PC-9 (cell line): ENCODE data around the gene ZDHHC3.

ENCODE experiments used
- CTCF ChIP-seq: fragments of 200-600 bp; sonication (generic); conservative IDR thresholded peaks from 2 replicates; pipeline ENCODE4 v1.6.1; 2017; ENCODE audit warnings: mixed run types, antibody characterized with exemption, mild to moderate bottlenecking, moderate library complexity
- EZH2 ChIP-seq: fragments of 200-600 bp; sonication (generic); IDR thresholded peaks from 2 replicates; pipeline ENCODE4 v1.8.0; 2017; ENCODE audit warnings: antibody characterized with exemption, low read depth

GRCh38 chr3:44981751-44982150 is 5.8 kb upstream of the ZDHHC3 start:
- TF ChIP-seq CTCF (no peak), EZH2 (no peak)
